ENCODE data around the gene TSGA10IP. TPM values are rescaled to one million over a fixed set of nuclear protein-coding genes. Genes with fewer than 3 reads are reported as not detected.
A peak's percentile ranks its signal among the peaks of the same experiment; 100 is the strongest.

The TSGA10IP gene
- total and polyA plus RNA-seq, 3 experiments from 2014 or later = not detected

GRCh38 chr11:66006134-66006890 is 61.0 kb downstream of the TSGA10IP start:
- POLR2A ChIA-PET = no interaction called here
- H3K27ac Mint-ChIP-seq = peak overlapping the region in 2 of 8 donors; percentile 22 to 92

GRCh38 chr11:66006891-66007176 is 61.6 kb downstream of the TSGA10IP start:
- H3K4me1 Mint-ChIP-seq = peaks cover 17 to 23% (median 19%) of the 10 kb centered on the region in 3 donors
- no peak for DNase-seq

More at GRCh38 chr11:66006134-66006890, 61.0 kb downstream of the TSGA10IP start:
- no peaks in the 10 kb centered on the region for H3K9me3 Mint-ChIP-seq
- peaks cover 0 to 28% (median 0%) of the 10 kb centered on the region in 3 donors for H3K36me3 Mint-ChIP-seq
- H3K4me1 Mint-ChIP-seq = peaks cover 22 to 28% (median 24%) of the 10 kb centered on the region in 3 donors
- CTCF ChIA-PET = no interaction called here
- H3K4me3 Mint-ChIP-seq = peak overlapping the region in 1 of 7 donors; percentile 61
- peaks cover 9% of the 10 kb centered on the region for H3K4me1 ChIP-seq (ENCODE audit: insufficient read depth, low read length)
- H3K4me3 ChIP-seq (ENCODE audit: low read length) = no peak overlapping the region
- no peak for DNase-seq
- no peaks in the 10 kb centered on the region for H3K9me3 ChIP-seq (ENCODE audit: low read length)
- H3K27me3 ChIP-seq (ENCODE audit: insufficient read depth, low read length, poor library complexity, severe bottlenecking) = peaks cover under 1% of the 10 kb centered on the region
- H3K36me3 ChIP-seq (ENCODE audit: insufficient read depth, low read length) = peaks cover 11% of the 10 kb centered on the region
- no peak overlapping the region for H3K27ac ChIP-seq (ENCODE audit: low read depth, low read length)
- peaks cover 5 to 6% of the 10 kb centered on the region in 2 donors for H3K27me3 Mint-ChIP-seq

GRCh38 chr11:66007201-66007634 is 61.9 kb downstream of the TSGA10IP start:
- Histone ChIP-seq H3K4me1 (ENCODE audit: insufficient read depth, low read length) (peaks cover 8% of the 10 kb centered on the region), H3K4me3 (ENCODE audit: low read length) (no peak overlapping the region), H3K27me3 (ENCODE audit: insufficient read depth, low read length, poor library complexity, severe bottlenecking) (peaks cover 7% of the 10 kb centered on the region), H3K27ac (ENCODE audit: low read depth, low read length) (no peak overlapping the region), H3K9me3 (ENCODE audit: low read length) (no peaks in the 10 kb centered on the region), H3K36me3 (ENCODE audit: insufficient read depth, low read length) (peaks cover 11% of the 10 kb centered on the region)
- POLR2A ChIA-PET = no interaction called here
- H3K4me1 Mint-ChIP-seq = peaks cover 13 to 19% (median 15%) of the 10 kb centered on the region in 3 donors
- H3K9me3 Mint-ChIP-seq = no peaks in the 10 kb centered on the region
- H3K4me3 Mint-ChIP-seq = no peak overlapping the region
- peaks cover 0 to 20% (median 0%) of the 10 kb centered on the region in 3 donors for H3K36me3 Mint-ChIP-seq
- H3K27me3 Mint-ChIP-seq = peaks cover 5 to 12% of the 10 kb centered on the region in 2 donors
- CTCF ChIA-PET = interaction anchor here (1.2 kb wide), 1 partner anchor 15 kb away, joined by 5 read pairs; no protein-coding TSS in a partner anchor
- DNase-seq = no peak
- H3K27ac Mint-ChIP-seq = peak overlapping the region in 1 of 8 donors; percentile 38

More at GRCh38 chr11:66006891-66007176, 61.6 kb downstream of the TSGA10IP start:
- H3K4me3 ChIP-seq (ENCODE audit: low read length) = no peak overlapping the region
- POLR2A ChIA-PET = no interaction called here
- peaks cover 4% of the 10 kb centered on the region for H3K27me3 ChIP-seq (ENCODE audit: insufficient read depth, low read length, poor library complexity, severe bottlenecking)
- H3K4me1 ChIP-seq (ENCODE audit: insufficient read depth, low read length) = peaks cover 8% of the 10 kb centered on the region
- H3K4me3 Mint-ChIP-seq = peak overlapping the region in 1 of 7 donors; percentile 61
- H3K36me3 ChIP-seq (ENCODE audit: insufficient read depth, low read length) = peaks cover 11% of the 10 kb centered on the region
- H3K27me3 Mint-ChIP-seq = peaks cover 5 to 10% of the 10 kb centered on the region in 2 donors
- no peaks in the 10 kb centered on the region for H3K9me3 ChIP-seq (ENCODE audit: low read length)
- H3K9me3 Mint-ChIP-seq = no peaks in the 10 kb centered on the region
- CTCF ChIA-PET = no interaction called here
- peaks cover 0 to 23% (median 0%) of the 10 kb centered on the region in 3 donors for H3K36me3 Mint-ChIP-seq
- peak overlapping the region in 2 of 8 donors; percentile 22 to 92 for H3K27ac Mint-ChIP-seq
- H3K27ac ChIP-seq (ENCODE audit: low read depth, low read length) = no peak overlapping the region

- H3K36me3 Mint-ChIP-seq = peaks cover 0 to 14% (median 0%) of the 10 kb centered on the region in 3 donors
- H3K9me3 ChIP-seq (ENCODE audit: low read length) = no peaks in the 10 kb centered on the region
- ChIA-PET CTCF (interaction anchor here (1.1 to 1.4 kb wide), 3 partner anchors 9 to 36 kb away, joined by 3 to 5 read pairs (median 4); no protein-coding TSS in a partner anchor), POLR2A (no interaction called here)
- peaks cover 7 to 11% (median 7%) of the 10 kb centered on the region in 3 donors for H3K4me1 Mint-ChIP-seq
- no peak overlapping the region for H3K27ac ChIP-seq (ENCODE audit: low read depth, low read length)
- H3K9me3 Mint-ChIP-seq = no peaks in the 10 kb centered on the region
- no peak overlapping the region for H3K4me3 Mint-ChIP-seq
- H3K36me3 ChIP-seq (ENCODE audit: insufficient read depth, low read length) = peaks cover 11% of the 10 kb centered on the region
- peaks cover 4% of the 10 kb centered on the region for H3K4me1 ChIP-seq (ENCODE audit: insufficient read depth, low read length)
- DNase-seq = no peak
- no peak overlapping the region for H3K4me3 ChIP-seq (ENCODE audit: low read length)
- peak overlapping the region in 1 of 8 donors; percentile 56 for H3K27ac Mint-ChIP-seq
- H3K27me3 Mint-ChIP-seq = peaks cover 9 to 19% of the 10 kb centered on the region in 2 donors
- peaks cover 13% of the 10 kb centered on the region for H3K27me3 ChIP-seq (ENCODE audit: insufficient read depth, low read length, poor library complexity, severe bottlenecking)
Measured at GRCh38 chr11:66008095-66008467, 62.8 kb downstream of the TSGA10IP start.

GRCh38 chr11:66008468-66009101 is 63.3 kb downstream of the TSGA10IP start:
- H3K36me3 Mint-ChIP-seq = peaks cover 0 to 12% (median 0%) of the 10 kb centered on the region in 3 donors
- ChIA-PET POLR2A (no interaction called here), CTCF (interaction anchor here (0.7 to 1.4 kb wide), 4 partner anchors 9 to 36 kb away, joined by 3 to 5 read pairs (median 4); no protein-coding TSS in a partner anchor)

More at GRCh38 chr11:66008468-66009101, 63.3 kb downstream of the TSGA10IP start:
- Mint-ChIP-seq H3K27ac (peak overlapping the region in 2 of 8 donors; percentile 56 to 65), H3K4me1 (peaks cover 2 to 6% (median 2%) of the 10 kb centered on the region in 3 donors), H3K4me3 (no peak overlapping the region), H3K9me3 (no peaks in the 10 kb centered on the region), H3K27me3 (peaks cover 12 to 24% of the 10 kb centered on the region in 2 donors)
- no peaks in the 10 kb centered on the region for H3K4me1 ChIP-seq (ENCODE audit: insufficient read depth, low read length)
- no peak overlapping the region for H3K27ac ChIP-seq (ENCODE audit: low read depth, low read length)
- H3K4me3 ChIP-seq (ENCODE audit: low read length) = no peak overlapping the region
- peaks cover 16% of the 10 kb centered on the region for H3K27me3 ChIP-seq (ENCODE audit: insufficient read depth, low read length, poor library complexity, severe bottlenecking)
- no peaks in the 10 kb centered on the region for H3K9me3 ChIP-seq (ENCODE audit: low read length)
- no peak for DNase-seq
- peaks cover 11% of the 10 kb centered on the region for H3K36me3 ChIP-seq (ENCODE audit: insufficient read depth, low read length)

Other genes starting within 250 kb of the TSGA10IP start
- 10 to 100 TPM; 79.9 to 87.1 TPM for gene KAT5, start 233.2 kb upstream of the TSGA10IP start, total RNA-seq
- 49.5 TPM for gene KAT5, start 233.2 kb upstream of the TSGA10IP start, polyA plus RNA-seq
- 100 to 1,000 TPM; 106 to 114 TPM for gene RNASEH2C, start 224.7 kb upstream of the TSGA10IP start, total RNA-seq
- 87.7 TPM for gene RNASEH2C, start 224.7 kb upstream of the TSGA10IP start, polyA plus RNA-seq
- 10 to 100 TPM; 16.2 to 17.4 TPM for gene AP5B1, start 164.5 kb upstream of the TSGA10IP start, total RNA-seq
- 18.1 TPM for gene AP5B1, start 164.5 kb upstream of the TSGA10IP start, polyA plus RNA-seq
- gene OVOL1, start 158.4 kb upstream of the TSGA10IP start, total RNA-seq = not detected
- gene OVOL1, start 158.4 kb upstream of the TSGA10IP start, polyA plus RNA-seq = not detected
- gene SNX32, start 111.5 kb upstream of the TSGA10IP start, total RNA-seq = 1 to 10 TPM; 2.0 to 2.8 TPM
- gene SNX32, start 111.5 kb upstream of the TSGA10IP start, polyA plus RNA-seq = 0.77 TPM
- 1,000 to 10,000 TPM; 1,172 to 1,226 TPM for gene CFL1, start 87.3 kb upstream of the TSGA10IP start, total RNA-seq
- gene CFL1, start 87.3 kb upstream of the TSGA10IP start, polyA plus RNA-seq = 3,347 TPM
- 10 to 100 TPM; 84.7 to 85.8 TPM for gene MUS81, start 85.0 kb upstream of the TSGA10IP start, total RNA-seq
- gene MUS81, start 85.0 kb upstream of the TSGA10IP start, polyA plus RNA-seq = 35.2 TPM
- gene EFEMP2, start 72.7 kb upstream of the TSGA10IP start, total RNA-seq = 1 to 10 TPM; 3.9 to 4.0 TPM
- 0.23 TPM for gene EFEMP2, start 72.7 kb upstream of the TSGA10IP start, polyA plus RNA-seq
- 10 to 100 TPM; 40.9 to 44.3 TPM for gene CTSW, start 65.6 kb upstream of the TSGA10IP start, total RNA-seq
- 1,046 TPM for gene CTSW, start 65.6 kb upstream of the TSGA10IP start, polyA plus RNA-seq
- 100 to 1,000 TPM; 121 to 123 TPM for gene FIBP, start 57.0 kb upstream of the TSGA10IP start, total RNA-seq
- 78.6 TPM for gene FIBP, start 57.0 kb upstream of the TSGA10IP start, polyA plus RNA-seq
- 10 to 100 TPM; 81.3 to 86.7 TPM for gene CCDC85B, start 54.8 kb upstream of the TSGA10IP start, total RNA-seq
- 94.4 TPM for gene CCDC85B, start 54.8 kb upstream of the TSGA10IP start, polyA plus RNA-seq
- gene FOSL1, start 45.1 kb upstream of the TSGA10IP start, total RNA-seq = 10 to 100 TPM; 26.4 to 26.9 TPM
- gene FOSL1, start 45.1 kb upstream of the TSGA10IP start, polyA plus RNA-seq = 0.51 TPM
- gene C11orf68, start 26.4 kb upstream of the TSGA10IP start, total RNA-seq = 10 to 100 TPM; 18.7 to 21.4 TPM
- 70.3 TPM for gene C11orf68, start 26.4 kb upstream of the TSGA10IP start, polyA plus RNA-seq
- 100 to 1,000 TPM in 1 of 2 experiments, 10 to 100 TPM in 1; 94.6 to 103 TPM for gene DRAP1, start 26.1 kb upstream of the TSGA10IP start, total RNA-seq
- gene DRAP1, start 26.1 kb upstream of the TSGA10IP start, polyA plus RNA-seq = 115 TPM
- 10 to 100 TPM; 69.9 to 70.2 TPM for gene SART1, start 16.3 kb downstream of the TSGA10IP start, total RNA-seq
- gene SART1, start 16.3 kb downstream of the TSGA10IP start, polyA plus RNA-seq = 50.1 TPM
- gene EIF1AD, start 56.7 kb downstream of the TSGA10IP start, total RNA-seq = 10 to 100 TPM; 81.2 to 81.3 TPM
- 16.1 TPM for gene EIF1AD, start 56.7 kb downstream of the TSGA10IP start, polyA plus RNA-seq
- gene BANF1, start 57.0 kb downstream of the TSGA10IP start, total RNA-seq = 100 to 1,000 TPM; 264 to 268 TPM
- 205 TPM for gene BANF1, start 57.0 kb downstream of the TSGA10IP start, polyA plus RNA-seq
- gene CST6, start 66.5 kb downstream of the TSGA10IP start, total RNA-seq = not detected
- not detected for gene CST6, start 66.5 kb downstream of the TSGA10IP start, polyA plus RNA-seq
- gene CATSPER1, start 81.0 kb downstream of the TSGA10IP start, total RNA-seq = not detected
- gene CATSPER1, start 81.0 kb downstream of the TSGA10IP start, polyA plus RNA-seq = not detected
- gene GAL3ST3, start 103.7 kb downstream of the TSGA10IP start, total RNA-seq = not detected
- not detected for gene GAL3ST3, start 103.7 kb downstream of the TSGA10IP start, polyA plus RNA-seq
- gene SF3B2, start 106.9 kb downstream of the TSGA10IP start, total RNA-seq = 100 to 1,000 TPM; 261 to 274 TPM
- 134 TPM for gene SF3B2, start 106.9 kb downstream of the TSGA10IP start, polyA plus RNA-seq
- gene PACS1, start 124.8 kb downstream of the TSGA10IP start, total RNA-seq = 10 to 100 TPM; 73.3 to 77.4 TPM
- 86.1 TPM for gene PACS1, start 124.8 kb downstream of the TSGA10IP start, polyA plus RNA-seq

All from CD8-positive, alpha-beta memory T cell (primary cell).